Measurements from ENCODE around the gene STXBP2. TPM values are rescaled to one million over a fixed set of nuclear protein-coding genes. Genes with fewer than 3 reads are reported as not detected.

STXBP2 gene
- total RNA-seq, 4 donors from 2014 or later, result 4.4 to 16.9 (median 14.1) TPM

DNA sequence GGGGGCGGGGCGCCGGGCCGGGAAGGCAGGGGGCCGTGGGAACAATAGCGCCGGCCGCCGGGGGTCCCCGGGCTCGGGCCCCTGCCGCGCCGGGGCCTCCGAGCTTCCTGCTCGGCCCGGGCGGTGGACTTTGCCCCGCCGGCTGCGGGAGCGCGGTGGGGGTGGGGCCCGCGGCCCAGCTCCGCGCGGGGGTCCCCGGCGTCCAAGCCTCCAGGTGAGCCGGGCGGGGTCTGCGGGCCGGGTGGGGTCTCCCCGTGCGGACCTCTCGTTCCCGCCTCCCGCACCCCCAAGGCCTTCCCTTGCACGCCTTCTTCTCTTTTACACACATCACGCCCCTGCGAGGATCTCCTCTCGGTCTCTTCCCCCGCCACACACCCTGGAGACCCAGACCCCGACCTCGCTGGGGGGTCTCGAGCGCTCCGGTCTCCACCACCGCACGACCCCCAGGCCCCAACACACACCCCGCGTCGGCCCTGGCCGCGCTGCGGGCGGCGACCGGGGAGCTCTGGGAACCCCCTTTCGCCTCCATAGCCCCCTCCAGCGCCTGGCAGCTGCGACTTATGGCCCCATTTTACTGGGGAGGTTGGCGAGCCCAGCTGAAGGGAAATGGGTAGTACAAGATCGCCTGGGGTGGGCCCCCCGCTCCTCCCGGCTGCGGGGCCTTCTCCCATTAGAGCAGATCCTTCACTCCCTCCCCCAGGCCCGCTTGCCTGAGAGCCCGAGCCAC is 40.5 kb upstream of the STXBP2 start:
- no peak for ATAC-seq
- 10% methylated on average over 2 of the region's 70 CpGs; no CpG with 5 or more reads in 1 of the 2 donors for WGBS, 2 donors (ENCODE audit: low coverage in 1 of 2)
- H3K9me3 ChIP-seq, result no peaks in the 10 kb centered on the region
- TF ChIP-seq POLR2AphosphoS5 (IDR thresholded peaks at IDR 0.05) (no peak), POLR2A (IDR thresholded peaks at IDR 0.05) (no peak), EP300 (IDR thresholded peaks at IDR 0.05) (no peak), CTCF (IDR thresholded peaks at IDR 0.05) (no peak)
- H3K4me3 ChIP-seq, result peak overlapping the region in 1 of 2 donors; percentile 42
- H3K36me3 ChIP-seq, result no peaks in the 10 kb centered on the region
- no peak overlapping the region for H3K27ac ChIP-seq
- H3K4me1 ChIP-seq, result peaks cover 0 to 17% (median 0%) of the 10 kb centered on the region in 3 donors
- H3K27me3 ChIP-seq, result peaks cover 98% of the 10 kb centered on the region

DNA sequence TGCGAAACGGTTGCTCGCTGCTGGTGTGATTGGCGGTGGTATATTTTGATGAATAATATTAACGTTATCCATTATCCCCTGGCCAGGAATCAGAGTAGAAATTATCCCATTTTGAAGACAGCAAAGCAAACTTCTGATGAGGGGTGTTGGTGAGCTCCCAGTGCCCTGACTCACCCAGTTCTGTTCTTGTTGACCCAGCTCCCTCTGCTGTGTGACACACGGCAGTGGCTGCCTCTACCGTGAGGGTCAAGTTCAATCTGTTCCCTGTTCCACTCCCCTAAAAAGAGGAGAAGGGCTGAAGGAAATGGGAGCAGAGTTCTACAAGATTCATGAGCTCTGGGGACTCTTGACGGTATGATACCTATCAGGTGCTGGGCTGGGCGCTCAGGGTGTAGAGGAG is 39.2 kb upstream of the STXBP2 start:
- Histone ChIP-seq H3K36me3 (no peaks in the 10 kb centered on the region), H3K4me3 (no peak overlapping the region), H3K27me3 (peaks cover 98% of the 10 kb centered on the region), H3K27ac (no peak overlapping the region), H3K9me3 (no peaks in the 10 kb centered on the region), H3K4me1 (peaks cover 0 to 17% (median 0%) of the 10 kb centered on the region in 3 donors)
- ATAC-seq, result no peak
- TF ChIP-seq POLR2A (IDR thresholded peaks at IDR 0.05) (no peak), CTCF (IDR thresholded peaks at IDR 0.05) (no peak), EP300 (IDR thresholded peaks at IDR 0.05) (no peak)
- 57 to 60% methylated on average over 2 of the region's 9 CpGs for WGBS, 2 donors (ENCODE audit: low coverage in 1 of 2)

GRCh38 chr19:7598180-7598579 is 38.7 kb upstream of the STXBP2 start:
- no peak for ATAC-seq
- H3K27me3 ChIP-seq, result peaks cover 98% of the 10 kb centered on the region
- WGBS, 2 donors (ENCODE audit: low coverage in 1 of 2), result 60 to 75% methylated on average over 1 to 6 of the region's 6 CpGs
- H3K36me3 ChIP-seq, result no peaks in the 10 kb centered on the region
- no peaks in the 10 kb centered on the region for H3K9me3 ChIP-seq
- no peak overlapping the region for H3K4me3 ChIP-seq
- H3K4me1 ChIP-seq, result peaks cover 0 to 17% (median 0%) of the 10 kb centered on the region in 3 donors
- TF ChIP-seq EP300 (IDR thresholded peaks at IDR 0.05) (no peak), POLR2A (IDR thresholded peaks at IDR 0.05) (no peak), CTCF (IDR thresholded peaks at IDR 0.05) (no peak), POLR2AphosphoS5 (IDR thresholded peaks at IDR 0.05) (no peak)
- H3K27ac ChIP-seq, result no peak overlapping the region

- Histone ChIP-seq H3K27ac (no peak overlapping the region), H3K9me3 (no peaks in the 10 kb centered on the region), H3K36me3 (no peaks in the 10 kb centered on the region), H3K4me1 (peaks cover 0 to 11% (median 0%) of the 10 kb centered on the region in 3 donors), H3K4me3 (no peak overlapping the region), H3K27me3 (peaks cover 98% of the 10 kb centered on the region)
- TF ChIP-seq POLR2A (IDR thresholded peaks at IDR 0.05) (no peak), EP300 (IDR thresholded peaks at IDR 0.05) (no peak), POLR2AphosphoS5 (IDR thresholded peaks at IDR 0.05) (no peak), CTCF (IDR thresholded peaks at IDR 0.05) (no peak)
- ATAC-seq, result no peak
These were observed 36.2 kb upstream of the STXBP2 start for GRCh38 chr19:7600721-7601120.

DNA sequence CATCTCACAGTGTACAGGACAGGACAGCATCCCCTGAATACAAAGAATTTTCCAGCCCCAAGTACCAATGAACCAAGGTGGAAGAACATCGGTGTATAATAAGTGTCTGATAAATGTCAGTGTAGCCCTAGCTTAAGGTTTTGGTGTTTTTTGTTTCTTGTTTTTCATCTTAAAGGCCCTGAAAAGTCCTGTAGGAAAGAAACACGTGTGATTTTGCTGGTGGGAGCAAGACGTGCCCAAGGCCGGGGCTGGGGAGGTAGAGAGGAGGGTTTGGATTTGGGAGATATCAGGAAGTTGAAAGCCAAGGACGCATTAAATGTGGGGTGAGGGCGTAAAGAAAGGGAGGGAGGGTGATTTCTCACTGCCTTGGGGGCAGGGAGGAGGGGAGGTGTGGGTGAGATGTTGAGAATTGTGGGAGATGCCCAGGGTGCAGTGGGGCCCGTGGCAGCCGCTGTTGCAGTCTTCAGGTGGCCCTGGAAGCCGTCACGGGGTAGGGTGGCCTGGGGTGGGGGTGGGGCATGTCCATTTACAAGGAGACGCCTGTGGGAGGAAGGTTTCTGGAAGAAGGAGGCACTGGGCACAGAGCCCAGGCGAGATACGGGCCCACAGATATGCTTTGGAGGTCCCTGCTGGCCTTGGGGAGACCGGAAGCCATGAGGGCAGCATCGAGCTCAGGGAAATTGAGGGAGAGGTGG is 34.5 kb upstream of the STXBP2 start:
- no peak overlapping the region for H3K4me3 ChIP-seq
- ATAC-seq, result no peak
- no peak overlapping the region for H3K27ac ChIP-seq
- 32 to 61% methylated on average over 5 to 15 of the region's 15 CpGs for WGBS, 2 donors (ENCODE audit: low coverage in 1 of 2)
- H3K27me3 ChIP-seq, result peaks cover 98% of the 10 kb centered on the region
- TF ChIP-seq POLR2A (IDR thresholded peaks at IDR 0.05), result no peak
- TF ChIP-seq CTCF (IDR thresholded peaks at IDR 0.05), result no peak
- TF ChIP-seq EP300 (IDR thresholded peaks at IDR 0.05), result no peak
- no peak for TF ChIP-seq POLR2AphosphoS5 (IDR thresholded peaks at IDR 0.05)
- no peaks in the 10 kb centered on the region for H3K4me1 ChIP-seq
- no peaks in the 10 kb centered on the region for H3K9me3 ChIP-seq
- no peaks in the 10 kb centered on the region for H3K36me3 ChIP-seq
